H1 (cell line): ENCODE measurements around the gene CDK5. TPM values are rescaled to one million over a fixed set of nuclear protein-coding genes. Genes with fewer than 3 reads are reported as not detected.

ENCODE experiments used
- CTCF ChIA-PET: fragments of 300-600 bp; sonication (Branson Sonifier 250); formaldehyde crosslinking; loops from one replicate; lab custom pipeline; 2021; ENCODE audit not compliant: partially characterized antibody; lab: Charles Lee
- POLR2A ChIA-PET: fragments of 300-600 bp; sonication (Branson Sonifier 250); formaldehyde crosslinking; loops from one replicate; lab custom pipeline; 2021; ENCODE audit warnings: inconsistent platforms; ENCODE audit not compliant: partially characterized antibody; lab: Charles Lee
- DNase-seq, 2 experiments: peaks; one replicate each; pipeline versions ENCODE4 v3.0.0 to v3.0.0-alpha.2; 2010 to 2022; ENCODE audit warnings: low spot score in 2 of 2, low read depth in 1 of 2, mixed read lengths in 1 of 2
- FAIRE-seq: peaks from 2 replicates; lab custom pipeline; 2011; peaks lifted over from hg19 to GRCh38; lab: Jason Lieb, UNC
- H2AFZ ChIP-seq: 2 replicates; pipeline ENCODE4 v1.8.1; 2012; ENCODE audit warnings: low read length, inconsistent platforms
- H2AK5ac ChIP-seq: 2 replicates; pipeline ENCODE4 v1.6.1; 2013; ENCODE audit warnings: low read depth, low read length
- H2BK120ac ChIP-seq: replicated peaks from 2 replicates; pipeline ENCODE3; 2013; ENCODE audit warnings: low read depth, low read length, inconsistent platforms
- H2BK12ac ChIP-seq: 2 replicates; pipeline ENCODE4 v1.6.1; 2013; ENCODE audit warnings: low read depth, low read length
- H2BK15ac ChIP-seq: 2 replicates; pipeline ENCODE4 v1.6.1; 2013; ENCODE audit warnings: low read length
- H2BK20ac ChIP-seq: 2 replicates; pipeline ENCODE4 v1.6.1; 2013; ENCODE audit warnings: low read length
- H2BK5ac ChIP-seq: 2 replicates; pipeline ENCODE4 v1.6.1; 2013; ENCODE audit warnings: low read depth, low read length
- H3K14ac ChIP-seq: 2 replicates; pipeline ENCODE4 v1.6.1; 2013; ENCODE audit warnings: inconsistent platforms; ENCODE audit not compliant: insufficient read length
- H3K18ac ChIP-seq: 2 replicates; pipeline ENCODE4 v1.6.1; 2013; ENCODE audit warnings: low read length; ENCODE audit errors: extremely low read depth
- H3K23ac ChIP-seq: 2 replicates; pipeline ENCODE4 v1.6.1; 2013; ENCODE audit warnings: inconsistent platforms; ENCODE audit not compliant: insufficient read length
- H3K23me2 ChIP-seq: 2 replicates; pipeline ENCODE4 v1.6.1; 2013; ENCODE audit warnings: low read depth, low read length
- H3K27ac ChIP-seq: 2 replicates; pipeline ENCODE4 v1.6.1; 2011; ENCODE audit warnings: low read depth, low read length, inconsistent platforms
- H3K27me3 ChIP-seq, 4 experiments: replicated peaks in 1 of 4; 1 replicate in 1 of 4; 2 replicates in 3 of 4; pipeline versions ENCODE4 v1.6.1 to v1.8.1; 2011 to 2013; ENCODE audit warnings: low read length in 3 of 4, mild to moderate bottlenecking in 3 of 4, inconsistent platforms in 2 of 4, mixed read lengths in 2 of 4, moderate library complexity in 1 of 4; ENCODE audit not compliant: control insufficient read depth in 3 of 4, insufficient read depth in 3 of 4; ENCODE audit errors: extremely low read depth in 1 of 4
- H3K36me3 ChIP-seq, 4 experiments: 2 replicates each; pipeline versions ENCODE4 v1.6.1 to v1.8.1; 2011 to 2013; ENCODE audit warnings: mild to moderate bottlenecking in 4 of 4, low read length in 3 of 4, moderate library complexity in 2 of 4, control low read depth in 1 of 4, inconsistent platforms in 1 of 4; ENCODE audit not compliant: insufficient read depth in 4 of 4, control insufficient read depth in 2 of 4
- H3K4ac ChIP-seq: replicated peaks from 2 replicates; pipeline ENCODE3; 2013; ENCODE audit warnings: low read length, low read depth, mixed read lengths, inconsistent platforms; ENCODE audit not compliant: insufficient read length
- H3K4me1 ChIP-seq, 4 experiments: replicated peaks in 1 of 4; 1 replicate in 1 of 4; 2 replicates in 3 of 4; pipeline versions ENCODE4 v1.6.1 to v1.8.1; 2011 to 2013; ENCODE audit warnings: low read length in 3 of 4, inconsistent platforms in 2 of 4, mixed read lengths in 1 of 4; ENCODE audit not compliant: insufficient read depth in 4 of 4, control insufficient read depth in 3 of 4
- H3K4me2 ChIP-seq, 2 experiments: 2 replicates each; pipeline versions ENCODE4 v1.6.1 to v1.8.1; 2011 to 2013; ENCODE audit warnings: low read depth in 2 of 2, low read length in 2 of 2, control low read depth in 1 of 2, inconsistent platforms in 1 of 2, mild to moderate bottlenecking in 1 of 2; ENCODE audit not compliant: insufficient read depth in 1 of 2
- H3K4me3 ChIP-seq, 4 experiments: fragments of 200-600, 300-600 bp in 1 of 4; sonication (generic), shearing (Covaris generic), sonication (Bioruptor Twin) in 1 of 4; 2 replicates each; pipeline versions ENCODE4 v1.5.1 to v1.8.1; 2011 to 2016; ENCODE audit warnings: low read length in 4 of 4, low read depth in 3 of 4, control low read depth in 2 of 4, inconsistent platforms in 2 of 4, mild to moderate bottlenecking in 2 of 4, mixed read lengths in 1 of 4, moderate library complexity in 1 of 4; ENCODE audit not compliant: insufficient read depth in 2 of 4; ENCODE audit errors: extremely low read depth in 1 of 4
- H3K56ac ChIP-seq: replicated peaks from 2 replicates; pipeline ENCODE3; 2013; ENCODE audit warnings: low read depth, mild to moderate bottlenecking, mixed read lengths, low read length, inconsistent platforms; ENCODE audit not compliant: insufficient read length
- H3K79me1 ChIP-seq: 2 replicates; pipeline ENCODE4 v1.6.1; 2013; ENCODE audit warnings: low read depth, low read length, control low read depth
- H3K79me2 ChIP-seq, 2 experiments: 2 replicates each; pipeline versions ENCODE4 v1.6.1 to v1.8.1; 2012 to 2013; ENCODE audit warnings: low read length in 2 of 2, mild to moderate bottlenecking in 2 of 2, inconsistent platforms in 1 of 2; ENCODE audit not compliant: insufficient read depth in 2 of 2, control insufficient read depth in 1 of 2
- H3K9ac ChIP-seq, 4 experiments: replicated peaks in 1 of 4; 1 replicate in 1 of 4; 2 replicates in 3 of 4; pipeline versions ENCODE4 v1.6.1 to v1.8.1; 2011 to 2013; ENCODE audit warnings: low read depth in 3 of 4, low read length in 3 of 4, control low read depth in 2 of 4, mild to moderate bottlenecking in 2 of 4, moderate library complexity in 2 of 4, inconsistent platforms in 1 of 4; ENCODE audit errors: extremely low read depth in 1 of 4
- H3K9me3 ChIP-seq, 2 experiments: 2 replicates each; pipeline versions ENCODE4 v1.6.1 to v1.8.1; 2012 to 2013; ENCODE audit warnings: mild to moderate bottlenecking in 2 of 2, moderate library complexity in 2 of 2, control low read depth in 1 of 2, inconsistent platforms in 1 of 2, low read depth in 1 of 2, low read length in 1 of 2, mixed read lengths in 1 of 2; ENCODE audit not compliant: insufficient read depth in 2 of 2
- H4K20me1 ChIP-seq, 2 experiments: replicated peaks in 1 of 2; 2 replicates each; pipeline versions ENCODE3 to v1.8.1; 2011 to 2013; ENCODE audit warnings: inconsistent platforms in 2 of 2, low read length in 2 of 2, mild to moderate bottlenecking in 1 of 2; ENCODE audit not compliant: insufficient read depth in 2 of 2, control insufficient read depth in 1 of 2
- H4K5ac ChIP-seq: 2 replicates; pipeline ENCODE4 v1.6.1; 2013; ENCODE audit warnings: low read length, low read depth, mixed read lengths, inconsistent platforms; ENCODE audit not compliant: insufficient read length
- H4K8ac ChIP-seq: 2 replicates; pipeline ENCODE4 v1.8.0; 2013; ENCODE audit warnings: mild to moderate bottlenecking, moderate library complexity, low read length, inconsistent platforms; ENCODE audit not compliant: insufficient read depth; ENCODE audit errors: extremely low read depth
- H4K91ac ChIP-seq: replicated peaks from 2 replicates; pipeline ENCODE3; 2013; ENCODE audit warnings: low read length, mixed read lengths, inconsistent platforms; ENCODE audit not compliant: insufficient read length
- ASH2L ChIP-seq: fragments of 200-600, 300-600 bp; sonication (generic); IDR thresholded peaks from one replicate; pipeline ENCODE4 v1.7.1; 2017; ENCODE audit warnings: low read length
- CTBP2 ChIP-seq: IDR thresholded peaks from 2 replicates; pipeline ENCODE4 v1.7.0; 2011; ENCODE audit warnings: borderline replicate concordance, mild to moderate bottlenecking, moderate library complexity, mixed read lengths, low read length; ENCODE audit not compliant: insufficient read depth, insufficient read length
- FOSL1 ChIP-seq: IDR thresholded peaks from 2 replicates; pipeline ENCODE4 v1.6.1; 2011; ENCODE audit warnings: mild to moderate bottlenecking, low read depth, low read length, moderate library complexity; ENCODE audit not compliant: insufficient read depth
- GTF2F1 ChIP-seq: IDR thresholded peaks from 2 replicates; pipeline ENCODE4 v1.6.1; 2012; ENCODE audit warnings: low read depth, low read length, improper control_type of control experiment, borderline replicate concordance
- HDAC6 ChIP-seq: IDR thresholded peaks from one replicate; pipeline ENCODE4 v1.7.1; 2012; ENCODE audit warnings: low read depth, mild to moderate bottlenecking, inconsistent platforms, low read length, moderate library complexity
- PHF8 ChIP-seq: fragments of 200-600 bp; sonication (generic); conservative IDR thresholded peaks from 2 replicates; pipeline ENCODE4 v1.7.1; 2012; ENCODE audit warnings: low read depth, mild to moderate bottlenecking, inconsistent platforms, low read length, moderate library complexity
- RBBP5 ChIP-seq: IDR thresholded peaks from 2 replicates; pipeline ENCODE4 v1.7.1; 2012; ENCODE audit warnings: low read depth, mild to moderate bottlenecking, inconsistent platforms, low read length, moderate library complexity, borderline replicate concordance
- RFX5 ChIP-seq: IDR thresholded peaks from 2 replicates; pipeline ENCODE4 v1.6.1; 2011; ENCODE audit warnings: low read depth, low read length, improper control_type of control experiment, borderline replicate concordance
- SP2 ChIP-seq: IDR thresholded peaks from 2 replicates; pipeline ENCODE4 v1.6.1; 2012; ENCODE audit warnings: mild to moderate bottlenecking, low read length, inconsistent platforms
- SRF ChIP-seq: IDR thresholded peaks from 2 replicates; pipeline ENCODE4 v1.6.1; 2011; ENCODE audit warnings: mild to moderate bottlenecking, low read depth, low read length, moderate library complexity
- TEAD4 ChIP-seq: IDR thresholded peaks from 2 replicates; pipeline ENCODE4 v1.6.1; 2012; ENCODE audit warnings: low read depth, low read length, inconsistent platforms, mixed read lengths
- WGBS, 2 experiments: shearing (Covaris generic) in 1 of 2; methylation state at CpG; one replicate each; pipeline versions ENCODE4 v1.1.6 to v1.1.7; 2013 to 2015; ENCODE audit warnings: low lambda C conversion rate in 2 of 2, mixed read lengths in 2 of 2, inconsistent platforms in 1 of 2, low coverage in 1 of 2, missing lambda C conversion rate in 1 of 2; ENCODE audit not compliant: insufficient replicate concordance in 2 of 2, insufficient coverage in 1 of 2, insufficient read length in 1 of 2; ENCODE audit errors: extremely low coverage in 1 of 2, missing lambda C conversion rate in 1 of 2; 5-methylcytosine and 5-hydroxymethylcytosine counted together
- polyA plus RNA-seq, 7 experiments: library from polyadenylated mRNA; depleted of rRNA in 3 of 7; stranded (reverse) in 5 of 7; unstranded in 2 of 7; fragments of >200 nt in 5 of 7; fragments of 200-250 nt in 2 of 7; gene quantifications; 1 replicate in 5 of 7; 2 replicates in 1 of 7; 4 replicates in 1 of 7; pipeline versions ENCODE4 v1.2.1 to v1.2.3, GENCODE V29; 2011 to 2013; ENCODE audit warnings: missing spikeins in 2 of 7, mixed read lengths in 2 of 7
- total RNA-seq: library from RNA; stranded (reverse); fragmentation: NEBNext Ultra II Directional; extraction: Animal tissue kit (Norgen Biotek cat#: 25700); gene quantifications from 2 replicates; pipeline ENCODE4 v1.2.1, GENCODE V29; 2021

The CDK5 gene
- total and polyA plus RNA-seq, 2 of the 8 experiments (the other 6 are each of a cell fraction or from before 2014, with no cell fraction given): 22.8 to 37.2 TPM

GRCh38 chr7:151008511-151009323, 49.0 kb downstream of the CDK5 start:
- Histone ChIP-seq H3K4me2 (peak overlapping the region; percentile 1 to 43; a peak in 3 of 4 replicates), H2AFZ (peak overlapping the region; percentile 47; the same call in 1 of the 2 replicates), H3K9me3 (no peaks in the 10 kb centered on the region), H3K18ac (peak overlapping the region; percentile 56; the same call in 1 of the 2 replicates), H3K23ac (no peak overlapping the region), H3K79me1 (no peaks in the 10 kb centered on the region), H2BK20ac (no peak overlapping the region), H2BK12ac (0 out of 2 replicates have a peak overlapping the region, but pooled peaks have one; percentile 39), H3K4me3 (peak overlapping the region in 1 of 4 experiments; percentile 27; a peak in 1 of 8 replicates), H3K4me1 (peaks cover 0 to 28% (median 22%) of the 10 kb centered on the region in 4 experiments; a peak in 6 of 7 replicates), H2BK5ac (peak overlapping the region; percentile 9; the same call in 1 of the 2 replicates), H3K4ac (no peak overlapping the region), H3K9ac (no peak overlapping the region), H2BK120ac (peak overlapping the region; percentile 12), H4K5ac (no peak overlapping the region), H3K56ac (no peak overlapping the region), H4K20me1 (no peaks in the 10 kb centered on the region), H3K79me2 (no peaks in the 10 kb centered on the region), H3K23me2 (no peaks in the 10 kb centered on the region; the same call in 1 of the 2 replicates), H2BK15ac (peak overlapping the region; percentile 92), H4K8ac (peak overlapping the region; percentile 45; the same call in 1 of the 2 replicates), H3K36me3 (no peaks in the 10 kb centered on the region), H3K27ac (no peak overlapping the region), H3K27me3 (peaks cover 0 to 3% (median 0%) of the 10 kb centered on the region in 4 experiments; a peak in 2 of 7 replicates), H2AK5ac (0 out of 2 replicates have a peak overlapping the region, but pooled peaks have one; percentile 10), H3K14ac (no peak overlapping the region), H4K91ac (peak overlapping the region; percentile 86)
- CTCF ChIA-PET: interaction anchor here (0.5 to 11.5 kb wide), 36 partner anchors 10 to 1407 kb away, joined by 3 to 142 read pairs (median 6); partner anchors contain the start of genes ABCB8, ATG9B, CDK5 and NOS3
- POLR2A ChIA-PET: interaction anchor here (0.8 to 2.4 kb wide), 4 partner anchors 10 to 70 kb away, joined by 3 to 16 read pairs (median 4); partner anchors contain the start of gene ABCB8
- DNase-seq (peak; percentile 75 to 99), FAIRE-seq (peak; percentile 13)
- 43% methylated on average over 31 of the region's 40 CpGs; no CpG with 5 or more reads in 1 of the 2 experiments for WGBS, 2 experiments
- no peak for TF ChIP-seq TEAD4
- no peak for TF ChIP-seq HDAC6
- TF ChIP-seq RFX5: no peak
- peak; percentile 36 for TF ChIP-seq ASH2L
- peak; percentile 25; the same call in 1 of the 2 replicates for TF ChIP-seq SP2
- no peak for TF ChIP-seq RBBP5
- no peak for TF ChIP-seq SRF
- TF ChIP-seq GTF2F1: no peak
- TF ChIP-seq CTBP2: no peak
- TF ChIP-seq FOSL1: no peak
- TF ChIP-seq PHF8: no peak
